ENCODE results near the gene SF3B4.

- TF ChIP-seq CTCF (IDR thresholded peaks at IDR 0.05) (no peak), POLR2A (IDR thresholded peaks at IDR 0.05) (no peak)
Measured at GRCh38 chr1:149896575-149896974, 31.0 kb downstream of the SF3B4 start.
